GM11168 (cell line): ENCODE measurements around the gene SLC16A3.
"Not testable (repeated sequence)": the region's sequence is repeated elsewhere in the genome, so short reads cannot be mapped to it uniquely, and the experiment has no call there.

Experiments used
- in situ Hi-C: fragments of 300-500 bp; cut with MboI; formaldehyde crosslinking; loops from one replicate; pipeline ENCODE4 v1.12.0; 2022; ENCODE audit warnings: low sequenced_read_pairs; ENCODE audit not compliant: unreplicated experiment

Gene SLC16A3

GRCh38 chr17:82203920-82204319 lies 24.9 kb upstream of the SLC16A3 start:
- in situ Hi-C loops: no loop called here

GRCh38 chr17:82204831-82205719 lies 23.8 kb upstream of the SLC16A3 start:
- in situ Hi-C loops: no loop called here

- in situ Hi-C loops: no loop called here
These were observed 22.9 kb upstream of the SLC16A3 start for GRCh38 chr17:82205720-82206508.

GRCh38 chr17:82210655-82211054 lies 18.2 kb upstream of the SLC16A3 start:
- in situ Hi-C loops: not testable (repeated sequence)

GRCh38 chr17:82212331-82213250 lies 16.3 kb upstream of the SLC16A3 start, which contains the start of gene CCDC57:
TSS of gene CCDC57 (minus strand) at chr17:82212842. CDS start at chr17:82201944, 10,898 bp downstream.
- in situ Hi-C loops: no loop called here

GRCh38 chr17:82213251-82214011 lies 15.4 kb upstream of the SLC16A3 start:
- in situ Hi-C loops: no loop called here

GRCh38 chr17:82214012-82214628 lies 14.7 kb upstream of the SLC16A3 start:
- in situ Hi-C loops: no loop called here

- in situ Hi-C loops: no loop called here
These were observed 13.5 kb upstream of the SLC16A3 start for GRCh38 chr17:82215095-82215971.

GRCh38 chr17:82215972-82216300 lies 12.9 kb upstream of the SLC16A3 start:
- in situ Hi-C loops: no loop called here

GRCh38 chr17:82216301-82217119 lies 12.3 kb upstream of the SLC16A3 start:
- in situ Hi-C loops: no loop called here

- in situ Hi-C loops: no loop called here
These were observed 11.7 kb upstream of the SLC16A3 start for GRCh38 chr17:82217120-82217529.

GRCh38 chr17:82217530-82218204 lies 11.2 kb upstream of the SLC16A3 start:
- in situ Hi-C loops: no loop called here

GRCh38 chr17:82218349-82219075 lies 10.3 kb upstream of the SLC16A3 start:
- in situ Hi-C loops: no loop called here

- in situ Hi-C loops: no loop called here
These were observed 9.8 kb upstream of the SLC16A3 start for GRCh38 chr17:82219083-82219482.

- in situ Hi-C loops: no loop called here
These were observed 8.8 kb upstream of the SLC16A3 start for GRCh38 chr17:82219753-82220709.
